Hematopoietic multipotent progenitor cell (in vitro differentiated cells): ENCODE measurements around the gene CSDE1. TPM values are rescaled to one million over a fixed set of nuclear protein-coding genes. Genes with fewer than 3 reads are reported as not detected.

Experiments
- DNase-seq, 3 donors: peaks; one replicate each; pipeline ENCODE4 v3.0.0-alpha.2; 2011 to 2015; ENCODE audit warnings: low read depth in 2 of 3, low spot score in 2 of 3
- total RNA-seq: library from RNA; depleted of rRNA; stranded (reverse); fragments of >200 nt; gene quantifications from one replicate; pipeline ENCODE4 v1.2.3, GENCODE V29; 2012

The CSDE1 gene
- total RNA-seq, 1 donor: 383 TPM

- DNase-seq: no peak
Observed at GRCh38 chr1:114750780-114751179, 7.0 kb downstream of the CSDE1 start.

GRCh38 chr1:114749835-114750234 lies 7.9 kb downstream of the CSDE1 start:
- no peak for DNase-seq

GRCh38 chr1:114746450-114747121 lies 11.2 kb downstream of the CSDE1 start:
- DNase-seq: no peak

GRCh38 chr1:114745291-114745690 lies 12.5 kb downstream of the CSDE1 start:
- no peak for DNase-seq

GRCh38 chr1:114741963-114742746 lies 15.6 kb downstream of the CSDE1 start:
- no peak for DNase-seq

- no peak for DNase-seq
Observed at GRCh38 chr1:114740331-114740730, 17.5 kb downstream of the CSDE1 start.

GRCh38 chr1:114737314-114737849 lies 20.4 kb downstream of the CSDE1 start:
- DNase-seq: no peak

- DNase-seq: no peak
Observed at GRCh38 chr1:114735479-114735878, 22.3 kb downstream of the CSDE1 start.

GRCh38 chr1:114729782-114730181 lies 28.0 kb downstream of the CSDE1 start:
- DNase-seq: no peak

GRCh38 chr1:114728553-114728952 lies 29.2 kb downstream of the CSDE1 start:
- DNase-seq: no peak

GRCh38 chr1:114725230-114725629 lies 32.6 kb downstream of the CSDE1 start:
- DNase-seq: no peak

- no peak for DNase-seq
Observed at GRCh38 chr1:114723915-114724314, 33.9 kb downstream of the CSDE1 start.

GRCh38 chr1:114723457-114723856 lies 34.3 kb downstream of the CSDE1 start:
- DNase-seq: no peak

GRCh38 chr1:114720492-114720891 lies 37.3 kb downstream of the CSDE1 start:
- DNase-seq: no peak

GRCh38 chr1:114719424-114719787 lies 38.4 kb downstream of the CSDE1 start:
- DNase-seq: no peak

GRCh38 chr1:114718661-114719423 lies 38.9 kb downstream of the CSDE1 start:
- no peak for DNase-seq

- DNase-seq: peak; percentile 86 to 97 (median 95)
Observed at GRCh38 chr1:114716304-114717170, 41.2 kb downstream of the CSDE1 start, which contains the start of gene NRAS. Gene NRAS (minus strand): TSS chr1:114716771. CDS start chr1:114716160, 611 bp downstream.

GRCh38 chr1:114715952-114716303 lies 41.9 kb downstream of the CSDE1 start:
- peak in 1 of 3 donors; percentile 2 for DNase-seq

- no peak for DNase-seq
Observed at GRCh38 chr1:114712977-114713376, 44.8 kb downstream of the CSDE1 start.

- DNase-seq: no peak
Observed at GRCh38 chr1:114710360-114710759, 47.4 kb downstream of the CSDE1 start.
